Trophoblast cell (in vitro differentiated cells and primary cell): ENCODE measurements around the gene GOLGA1.
"Not testable (repeated sequence)": the region's sequence is repeated elsewhere in the genome, so short reads cannot be mapped to it uniquely, and the experiment has no call there.

Experiments used
- DNase-seq, 2 donors: peaks; one replicate each; pipeline ENCODE4 v3.0.0-alpha.2; 2016
- H2AFZ ChIP-seq: 2 replicates; pipeline ENCODE4 v1.6.1; 2013; ENCODE audit warnings: low read length, moderate library complexity, mild to moderate bottlenecking; ENCODE audit not compliant: insufficient read depth, poor library complexity
- H2AK5ac ChIP-seq: 2 replicates; pipeline ENCODE4 v1.6.1; 2013; ENCODE audit warnings: mild to moderate bottlenecking, low read length
- H2BK120ac ChIP-seq: 2 replicates; pipeline ENCODE4 v1.6.1; 2013; ENCODE audit warnings: low read length, mild to moderate bottlenecking, moderate library complexity; ENCODE audit not compliant: insufficient read depth, poor library complexity
- H2BK12ac ChIP-seq: 2 replicates; pipeline ENCODE4 v1.6.1; 2013; ENCODE audit warnings: mild to moderate bottlenecking, low read length, moderate library complexity
- H2BK5ac ChIP-seq: 2 replicates; pipeline ENCODE4 v1.6.1; 2013; ENCODE audit warnings: low read length, low read depth, moderate library complexity, mild to moderate bottlenecking; ENCODE audit not compliant: poor library complexity
- H3K14ac ChIP-seq: 2 replicates; pipeline ENCODE4 v1.6.1; 2013; ENCODE audit warnings: mild to moderate bottlenecking, low read length
- H3K18ac ChIP-seq: 2 replicates; pipeline ENCODE4 v1.6.1; 2013; ENCODE audit warnings: mild to moderate bottlenecking, low read length
- H3K23ac ChIP-seq: 2 replicates; pipeline ENCODE4 v1.6.1; 2013; ENCODE audit warnings: low read length
- H3K27ac ChIP-seq: 2 replicates; pipeline ENCODE4 v1.5.1; 2013; ENCODE audit warnings: low read depth, mild to moderate bottlenecking, inconsistent platforms, low read length, moderate library complexity
- H3K27me3 ChIP-seq: 2 replicates; pipeline ENCODE4 v1.6.1; 2013; ENCODE audit warnings: inconsistent platforms, mild to moderate bottlenecking, low read length, moderate library complexity; ENCODE audit not compliant: insufficient read depth
- H3K36me3 ChIP-seq, 2 experiments: 1 replicate in 1 of 2; 2 replicates in 1 of 2; pipeline ENCODE4 v1.6.1; 2013; ENCODE audit warnings: low read length in 2 of 2, mild to moderate bottlenecking in 2 of 2, moderate library complexity in 1 of 2; ENCODE audit not compliant: insufficient read depth in 2 of 2, control insufficient read depth in 1 of 2
- H3K4ac ChIP-seq: 2 replicates; pipeline ENCODE4 v1.6.1; 2013; ENCODE audit warnings: low read depth, mild to moderate bottlenecking, low read length, moderate library complexity
- H3K4me1 ChIP-seq, 2 experiments: 1 replicate in 1 of 2; 2 replicates in 1 of 2; pipeline ENCODE4 v1.6.1; 2013; ENCODE audit warnings: low read length in 2 of 2, mild to moderate bottlenecking in 2 of 2, moderate library complexity in 1 of 2; ENCODE audit not compliant: insufficient read depth in 2 of 2, control insufficient read depth in 1 of 2
- H3K4me2 ChIP-seq: 2 replicates; pipeline ENCODE4 v1.6.1; 2013; ENCODE audit warnings: inconsistent platforms, mild to moderate bottlenecking, low read length, moderate library complexity
- H3K4me3 ChIP-seq: 2 replicates; pipeline ENCODE4 v1.5.1; 2013; ENCODE audit warnings: mild to moderate bottlenecking, low read depth, low read length, inconsistent platforms
- H3K79me1 ChIP-seq: one replicate; pipeline ENCODE4 v1.6.1; 2013; ENCODE audit warnings: low read length
- H3K79me2 ChIP-seq: 2 replicates; pipeline ENCODE4 v1.6.1; 2013; ENCODE audit warnings: low read length, mild to moderate bottlenecking; ENCODE audit not compliant: control insufficient read depth, insufficient read depth, poor library complexity
- H3K9ac ChIP-seq: 2 replicates; pipeline ENCODE4 v1.6.1; 2013; ENCODE audit warnings: mild to moderate bottlenecking, low read length
- H3K9me3 ChIP-seq: 2 replicates; pipeline ENCODE4 v1.6.1; 2013; ENCODE audit warnings: low read depth, mild to moderate bottlenecking, control low read depth, inconsistent platforms, low read length; ENCODE audit not compliant: insufficient read depth
- H4K12ac ChIP-seq: 2 replicates; pipeline ENCODE4 v1.6.1; 2013; ENCODE audit warnings: low read depth, mild to moderate bottlenecking, low read length, moderate library complexity
- H4K8ac ChIP-seq: 2 replicates; pipeline ENCODE4 v1.6.1; 2013; ENCODE audit warnings: low read depth, mild to moderate bottlenecking, low read length, moderate library complexity
- H4K91ac ChIP-seq: one replicate; pipeline ENCODE4 v1.6.1; 2013; ENCODE audit warnings: low read depth, mild to moderate bottlenecking, low read length, moderate library complexity
- WGBS: extraction: QIAGEN DNeasy Blood & Tissue Kit; methylation state at CpG from one replicate; pipeline ENCODE4 v1.1.7; 2013; ENCODE audit warnings: missing lambda C conversion rate; ENCODE audit not compliant: insufficient read length, insufficient coverage; ENCODE audit errors: extremely low coverage; 5-methylcytosine and 5-hydroxymethylcytosine counted together

The GOLGA1 gene

GRCh38 chr9:124928116-124928515, 12.8 kb downstream of the GOLGA1 start:
- no peak overlapping the region for H4K91ac ChIP-seq
- H3K36me3 ChIP-seq: peaks cover 3 to 6% of the 10 kb centered on the region in 2 experiments
- no peak for DNase-seq
- H3K27ac ChIP-seq: no peak overlapping the region
- no peaks in the 10 kb centered on the region for H3K9me3 ChIP-seq
- H3K4me1 ChIP-seq: no peaks in the 10 kb centered on the region
- no peak overlapping the region for H2BK5ac ChIP-seq
- no peak overlapping the region for H3K23ac ChIP-seq
- no peak overlapping the region for H3K18ac ChIP-seq
- H4K12ac ChIP-seq: no peak overlapping the region
- H3K14ac ChIP-seq: no peak overlapping the region
- H3K4me3 ChIP-seq: no peak overlapping the region
- WGBS: no CpG with 5 or more reads among the region's 3 CpGs
- H3K27me3 ChIP-seq: no peaks in the 10 kb centered on the region
- H2BK120ac ChIP-seq: no peak overlapping the region
- no peak overlapping the region for H2BK12ac ChIP-seq
- H2AK5ac ChIP-seq: no peak overlapping the region
- H3K9ac ChIP-seq: no peak overlapping the region
- no peak overlapping the region for H3K4ac ChIP-seq
- H3K79me1 ChIP-seq: no peaks in the 10 kb centered on the region
- no peak overlapping the region for H3K4me2 ChIP-seq
- no peak overlapping the region for H4K8ac ChIP-seq
- H2AFZ ChIP-seq: no peak overlapping the region
- no peaks in the 10 kb centered on the region for H3K79me2 ChIP-seq

- not testable (repeated sequence) for H3K9ac ChIP-seq, H3K79me2 ChIP-seq, H2BK12ac ChIP-seq, H3K79me1 ChIP-seq, H3K4ac ChIP-seq, H2AFZ ChIP-seq, H3K4me2 ChIP-seq, H3K27me3 ChIP-seq, H4K8ac ChIP-seq, H4K91ac ChIP-seq, H4K12ac ChIP-seq, H3K9me3 ChIP-seq, H2BK5ac ChIP-seq, H3K27ac ChIP-seq, H3K18ac ChIP-seq, DNase-seq, H3K4me3 ChIP-seq, H3K14ac ChIP-seq, H3K23ac ChIP-seq, H2AK5ac ChIP-seq, H2BK120ac ChIP-seq, H3K4me1 ChIP-seq
- WGBS: no CpG with 5 or more reads among the region's 6 CpGs
- H3K36me3 ChIP-seq: peaks cover 14 to 17% of the 10 kb centered on the region in 2 experiments
Measured at GRCh38 chr9:124920394-124920793, 20.5 kb downstream of the GOLGA1 start.

GRCh38 chr9:124914753-124915405, 26.0 kb downstream of the GOLGA1 start:
- H2BK5ac ChIP-seq: no peak overlapping the region
- H4K12ac ChIP-seq: no peak overlapping the region
- no peaks in the 10 kb centered on the region for H3K4me1 ChIP-seq
- H2BK120ac ChIP-seq: no peak overlapping the region
- no peaks in the 10 kb centered on the region for H3K79me2 ChIP-seq
- peaks cover 9 to 26% of the 10 kb centered on the region in 2 experiments for H3K36me3 ChIP-seq
- H3K27ac ChIP-seq: no peak overlapping the region
- H3K27me3 ChIP-seq: no peaks in the 10 kb centered on the region
- H4K8ac ChIP-seq: no peak overlapping the region
- no peak overlapping the region for H3K9ac ChIP-seq
- no peaks in the 10 kb centered on the region for H3K79me1 ChIP-seq
- no peak overlapping the region for H2AK5ac ChIP-seq
- H3K4me3 ChIP-seq: no peak overlapping the region
- no peak for DNase-seq
- no peak overlapping the region for H3K18ac ChIP-seq
- H3K9me3 ChIP-seq: no peaks in the 10 kb centered on the region
- H3K4ac ChIP-seq: no peak overlapping the region
- no peak overlapping the region for H2BK12ac ChIP-seq
- H2AFZ ChIP-seq: no peak overlapping the region
- no peak overlapping the region for H3K4me2 ChIP-seq
- no CpG with 5 or more reads among the region's 5 CpGs for WGBS
- H4K91ac ChIP-seq: no peak overlapping the region
- H3K14ac ChIP-seq: no peak overlapping the region
- H3K23ac ChIP-seq: no peak overlapping the region

GRCh38 chr9:124913378-124913777, 27.5 kb downstream of the GOLGA1 start:
- Histone ChIP-seq H4K8ac (no peak overlapping the region), H3K36me3 (peaks cover 2 to 21% of the 10 kb centered on the region in 2 experiments), H3K79me2 (no peaks in the 10 kb centered on the region), H3K79me1 (no peaks in the 10 kb centered on the region), H3K27ac (no peak overlapping the region), H3K4me3 (no peak overlapping the region), H3K23ac (no peak overlapping the region), H3K4me1 (no peaks in the 10 kb centered on the region), H2BK5ac (no peak overlapping the region), H3K27me3 (no peaks in the 10 kb centered on the region), H3K4me2 (no peak overlapping the region), H3K18ac (no peak overlapping the region), H4K12ac (no peak overlapping the region), H2AK5ac (no peak overlapping the region), H3K4ac (no peak overlapping the region), H2AFZ (no peak overlapping the region), H2BK120ac (no peak overlapping the region), H4K91ac (no peak overlapping the region), H2BK12ac (no peak overlapping the region), H3K14ac (no peak overlapping the region), H3K9ac (no peak overlapping the region), H3K9me3 (no peaks in the 10 kb centered on the region)
- WGBS: no CpG with 5 or more reads among the region's 2 CpGs
- DNase-seq: no peak
